ENCODE results near the gene SCN8A.

The SCN8A gene

GRCh38 chr12:51837286-51837685 lies 246.3 kb downstream of the SCN8A start:
- no peak for FAIRE-seq

- no peak for FAIRE-seq
Measured at GRCh38 chr12:51838036-51838435, 247.0 kb downstream of the SCN8A start.

- FAIRE-seq = no peak
Measured at GRCh38 chr12:51838762-51839161, 247.7 kb downstream of the SCN8A start.

GRCh38 chr12:51839310-51839947 lies 248.4 kb downstream of the SCN8A start:
- FAIRE-seq = no peak

GRCh38 chr12:51840966-51841365 lies 249.9 kb downstream of the SCN8A start:
- FAIRE-seq = no peak

- no peak for FAIRE-seq
Measured at GRCh38 chr12:51841727-51842126, 250.7 kb downstream of the SCN8A start.

- FAIRE-seq = no peak
Measured at GRCh38 chr12:51844854-51845253, 253.8 kb downstream of the SCN8A start.

- no peak for FAIRE-seq
Measured at GRCh38 chr12:51845482-51845881, 254.4 kb downstream of the SCN8A start.

GRCh38 chr12:51846271-51846691 lies 255.2 kb downstream of the SCN8A start:
- FAIRE-seq = no peak

GRCh38 chr12:51846911-51847642 lies 256.0 kb downstream of the SCN8A start:
- FAIRE-seq = no peak

- FAIRE-seq = no peak
Measured at GRCh38 chr12:51847643-51848325, 256.8 kb downstream of the SCN8A start.

GRCh38 chr12:51848326-51848727 lies 257.3 kb downstream of the SCN8A start, which contains the start of gene FIGNL2:
FIGNL2 (minus strand) TSS chr12:51848718; CDS start chr12:51822413, 26,305 bp downstream.
- FAIRE-seq = no peak

GRCh38 chr12:51848841-51849735 lies 258.1 kb downstream of the SCN8A start:
- no peak for FAIRE-seq

- no peak for FAIRE-seq
Measured at GRCh38 chr12:51850081-51850964, 259.3 kb downstream of the SCN8A start.

- FAIRE-seq = no peak
Measured at GRCh38 chr12:51850965-51851299, 259.9 kb downstream of the SCN8A start.

- FAIRE-seq = no peak
Measured at GRCh38 chr12:51851413-51852124, 260.5 kb downstream of the SCN8A start.

GRCh38 chr12:51852404-51853137 lies 261.5 kb downstream of the SCN8A start:
- FAIRE-seq = no peak

GRCh38 chr12:51855586-51856428 lies 264.8 kb downstream of the SCN8A start:
- FAIRE-seq = no peak

- no peak for FAIRE-seq
Measured at GRCh38 chr12:51860986-51861385, 270.0 kb downstream of the SCN8A start.
